Duodenal mucosa (tissue), 2 donors: ENCODE results near the gene LCE1B.

Source experiments
- H3K27ac ChIP-seq: one replicate; pipeline ENCODE4 v1.7.0; 2013; ENCODE audit warnings: low read depth, low read length
- H3K27me3 ChIP-seq, 2 donors: one replicate each; pipeline ENCODE4 v1.7.0; 2013; ENCODE audit warnings: low read length in 2 of 2, control low read depth in 1 of 2; ENCODE audit not compliant: insufficient read depth in 2 of 2, control insufficient read depth in 1 of 2
- H3K36me3 ChIP-seq, 2 donors: one replicate each; pipeline ENCODE4 v1.7.0; 2013; ENCODE audit warnings: low read length in 2 of 2, control low read depth in 1 of 2; ENCODE audit not compliant: insufficient read depth in 2 of 2, control insufficient read depth in 1 of 2
- H3K4me1 ChIP-seq, 2 donors: one replicate each; pipeline ENCODE4 v1.7.0; 2013; ENCODE audit warnings: low read length in 2 of 2, control low read depth in 1 of 2; ENCODE audit not compliant: insufficient read depth in 2 of 2, control insufficient read depth in 1 of 2
- H3K4me3 ChIP-seq, 2 donors: one replicate each; pipeline ENCODE4 v1.7.0; 2013; ENCODE audit warnings: low read length in 2 of 2, low read depth in 1 of 2
- H3K9ac ChIP-seq, 2 donors: one replicate each; pipeline ENCODE4 v1.7.0; 2013; ENCODE audit warnings: low read length in 2 of 2, low read depth in 1 of 2
- H3K9me3 ChIP-seq, 2 donors: one replicate each; pipeline ENCODE4 v1.7.0; 2013; ENCODE audit warnings: low read length in 2 of 2, control low read depth in 1 of 2; ENCODE audit not compliant: control insufficient read depth in 1 of 2

The LCE1B gene

GRCh38 chr1:152801333-152801732, 10.4 kb upstream of the LCE1B start:
- Histone ChIP-seq H3K9ac (no peak overlapping the region), H3K4me1 (no peaks in the 10 kb centered on the region), H3K27ac (no peak overlapping the region), H3K27me3 (no peaks in the 10 kb centered on the region), H3K36me3 (no peaks in the 10 kb centered on the region), H3K9me3 (no peaks in the 10 kb centered on the region), H3K4me3 (no peak overlapping the region)

GRCh38 chr1:152806576-152806975, 5.2 kb upstream of the LCE1B start, which contains the start of gene LCE1C:
LCE1C (minus strand) TSS chr1:152806651; CDS start chr1:152805478, 1,173 bp downstream.
- Histone ChIP-seq H3K9me3 (no peaks in the 10 kb centered on the region), H3K27ac (no peak within 1 kb of the TSS), H3K4me1 (no peaks in the 10 kb centered on the region), H3K36me3 (no peaks in the 10 kb centered on the region), H3K9ac (no peak within 1 kb of the TSS), H3K4me3 (no peak within 1 kb of the TSS), H3K27me3 (no peaks in the 10 kb centered on the region)

GRCh38 chr1:152811050-152811449, 721 bp upstream of the LCE1B start:
- no peaks in the 10 kb centered on the region for H3K36me3 ChIP-seq
- H3K4me3 ChIP-seq = no peak overlapping the region
- no peaks in the 10 kb centered on the region for H3K9me3 ChIP-seq
- no peaks in the 10 kb centered on the region for H3K4me1 ChIP-seq
- H3K27ac ChIP-seq = no peak overlapping the region
- H3K27me3 ChIP-seq = no peaks in the 10 kb centered on the region
- H3K9ac ChIP-seq = no peak overlapping the region

- H3K9ac ChIP-seq = no peak overlapping the region
- H3K27me3 ChIP-seq = no peaks in the 10 kb centered on the region
- H3K36me3 ChIP-seq = no peaks in the 10 kb centered on the region
- no peak overlapping the region for H3K4me3 ChIP-seq
- H3K9me3 ChIP-seq = no peaks in the 10 kb centered on the region
- no peak overlapping the region for H3K27ac ChIP-seq
- H3K4me1 ChIP-seq = no peaks in the 10 kb centered on the region
Measured at GRCh38 chr1:152817309-152817708, 5.5 kb downstream of the LCE1B start.

- no peak overlapping the region for H3K9ac ChIP-seq
- H3K36me3 ChIP-seq = no peaks in the 10 kb centered on the region
Measured at GRCh38 chr1:152823294-152823693, 11.5 kb downstream of the LCE1B start.

GRCh38 chr1:152824964-152825363, 13.2 kb downstream of the LCE1B start:
- Histone ChIP-seq H3K36me3 (no peaks in the 10 kb centered on the region), H3K4me1 (no peaks in the 10 kb centered on the region), H3K27me3 (peaks cover 0 to 3% of the 10 kb centered on the region in 2 donors), H3K9me3 (no peaks in the 10 kb centered on the region), H3K9ac (no peak overlapping the region), H3K27ac (no peak overlapping the region), H3K4me3 (no peak overlapping the region)

More at GRCh38 chr1:152823294-152823693, 11.5 kb downstream of the LCE1B start:
- no peak overlapping the region for H3K4me3 ChIP-seq
- H3K27me3 ChIP-seq = no peaks in the 10 kb centered on the region
- no peak overlapping the region for H3K27ac ChIP-seq
- H3K4me1 ChIP-seq = no peaks in the 10 kb centered on the region
- H3K9me3 ChIP-seq = no peaks in the 10 kb centered on the region

- H3K9ac ChIP-seq = no peak within 1 kb of the TSS
- H3K4me1 ChIP-seq = no peaks in the 10 kb centered on the region
- peaks cover 0 to 3% of the 10 kb centered on the region in 2 donors for H3K27me3 ChIP-seq
- H3K36me3 ChIP-seq = no peaks in the 10 kb centered on the region
- H3K4me3 ChIP-seq = no peak within 1 kb of the TSS
- H3K9me3 ChIP-seq = no peaks in the 10 kb centered on the region
- H3K27ac ChIP-seq = no peak within 1 kb of the TSS
Measured at GRCh38 chr1:152827173-152827572, 15.4 kb downstream of the LCE1B start, which contains the start of gene LCE1A. LCE1A (plus strand) TSS chr1:152827473; CDS start chr1:152827473, 0 bp downstream.

- H3K9ac ChIP-seq = no peak overlapping the region
- H3K4me3 ChIP-seq = no peak overlapping the region
- no peaks in the 10 kb centered on the region for H3K4me1 ChIP-seq
- H3K27me3 ChIP-seq = no peaks in the 10 kb centered on the region
- H3K36me3 ChIP-seq = no peaks in the 10 kb centered on the region
- H3K9me3 ChIP-seq = no peaks in the 10 kb centered on the region
- no peak overlapping the region for H3K27ac ChIP-seq
Measured at GRCh38 chr1:152836870-152837269, 25.1 kb downstream of the LCE1B start.

- H3K27me3 ChIP-seq = no peaks in the 10 kb centered on the region
- no peak within 1 kb of the TSS for H3K27ac ChIP-seq
- H3K9ac ChIP-seq = no peak within 1 kb of the TSS
- H3K36me3 ChIP-seq = no peaks in the 10 kb centered on the region
- H3K4me3 ChIP-seq = no peak within 1 kb of the TSS
- no peaks in the 10 kb centered on the region for H3K4me1 ChIP-seq
- no peaks in the 10 kb centered on the region for H3K9me3 ChIP-seq
Measured at GRCh38 chr1:152842556-152842955, 30.8 kb downstream of the LCE1B start, which contains the start of gene LCE6A. LCE6A (plus strand) TSS chr1:152842856; CDS start chr1:152843521, 665 bp downstream.

GRCh38 chr1:152855661-152856060, 43.9 kb downstream of the LCE1B start:
- Histone ChIP-seq H3K9ac (no peak overlapping the region), H3K36me3 (no peaks in the 10 kb centered on the region), H3K4me1 (no peaks in the 10 kb centered on the region), H3K27me3 (no peaks in the 10 kb centered on the region), H3K4me3 (no peak overlapping the region), H3K9me3 (no peaks in the 10 kb centered on the region), H3K27ac (no peak overlapping the region)

GRCh38 chr1:152858062-152858461, 46.3 kb downstream of the LCE1B start:
- no peaks in the 10 kb centered on the region for H3K9me3 ChIP-seq
- no peak overlapping the region for H3K4me3 ChIP-seq
- no peaks in the 10 kb centered on the region for H3K4me1 ChIP-seq
- no peaks in the 10 kb centered on the region for H3K36me3 ChIP-seq
- no peak overlapping the region for H3K27ac ChIP-seq
- no peaks in the 10 kb centered on the region for H3K27me3 ChIP-seq
- H3K9ac ChIP-seq = no peak overlapping the region
